Vagina (tissue), 2 donors: ENCODE data around the gene EFCAB6.

Experiments used
- POLR2A ChIP-seq, 2 donors: fragments of 450-650 bp; IDR thresholded peaks; one replicate each; pipeline ENCODE4 v1.6.1; 2017; ENCODE audit warnings: antibody characterized with exemption in 2 of 2, mild to moderate bottlenecking in 2 of 2, moderate library complexity in 2 of 2
- POLR2AphosphoS5 ChIP-seq, 2 donors: sonication (generic); formaldehyde crosslinking; IDR thresholded peaks; one replicate each; pipeline ENCODE4 v1.9.0; 2017; ENCODE audit warnings: antibody characterized with exemption in 2 of 2, mild to moderate bottlenecking in 2 of 2, low read depth in 1 of 2; ENCODE audit not compliant: insufficient read depth in 1 of 2
- TF ChIP-seq, protein P1 (sequence below), 3 experiments: fragments of 450-650 bp in 2 of 3; fragments of 200-600 bp in 1 of 3; sonication (generic) in 1 of 3; IDR thresholded peaks; one replicate each; pipeline ENCODE4 v1.5.1; 2017 to 2019; ENCODE audit warnings: antibody characterized with exemption in 3 of 3, mild to moderate bottlenecking in 2 of 3, moderate library complexity in 2 of 3

DNA sequence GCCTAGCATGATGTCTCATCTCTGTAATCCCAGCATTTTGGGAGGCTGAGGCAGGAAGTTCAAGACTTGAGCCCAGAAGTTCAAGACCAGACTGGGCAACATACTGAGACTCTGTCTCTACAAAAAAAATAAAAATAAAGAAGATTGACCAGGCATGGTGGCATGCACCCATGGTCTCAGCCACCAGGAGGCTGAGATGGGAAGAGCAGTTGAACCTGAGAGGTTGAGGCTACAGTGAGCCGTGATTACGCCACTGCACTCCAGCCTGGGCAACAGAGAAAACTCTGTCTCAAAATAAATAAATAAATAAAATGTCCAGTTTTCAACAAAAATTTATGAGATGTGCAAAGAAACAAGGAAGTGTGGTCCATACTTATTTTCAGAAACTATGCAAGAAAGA lies 28.3 kb downstream of the EFCAB6 start:
- no peak for TF ChIP-seq POLR2AphosphoS5 (IDR thresholded peaks at IDR 0.05; ENCODE audit: insufficient read depth in 1 of 2, low read depth in 1 of 2)
- TF ChIP-seq, protein P1, sequence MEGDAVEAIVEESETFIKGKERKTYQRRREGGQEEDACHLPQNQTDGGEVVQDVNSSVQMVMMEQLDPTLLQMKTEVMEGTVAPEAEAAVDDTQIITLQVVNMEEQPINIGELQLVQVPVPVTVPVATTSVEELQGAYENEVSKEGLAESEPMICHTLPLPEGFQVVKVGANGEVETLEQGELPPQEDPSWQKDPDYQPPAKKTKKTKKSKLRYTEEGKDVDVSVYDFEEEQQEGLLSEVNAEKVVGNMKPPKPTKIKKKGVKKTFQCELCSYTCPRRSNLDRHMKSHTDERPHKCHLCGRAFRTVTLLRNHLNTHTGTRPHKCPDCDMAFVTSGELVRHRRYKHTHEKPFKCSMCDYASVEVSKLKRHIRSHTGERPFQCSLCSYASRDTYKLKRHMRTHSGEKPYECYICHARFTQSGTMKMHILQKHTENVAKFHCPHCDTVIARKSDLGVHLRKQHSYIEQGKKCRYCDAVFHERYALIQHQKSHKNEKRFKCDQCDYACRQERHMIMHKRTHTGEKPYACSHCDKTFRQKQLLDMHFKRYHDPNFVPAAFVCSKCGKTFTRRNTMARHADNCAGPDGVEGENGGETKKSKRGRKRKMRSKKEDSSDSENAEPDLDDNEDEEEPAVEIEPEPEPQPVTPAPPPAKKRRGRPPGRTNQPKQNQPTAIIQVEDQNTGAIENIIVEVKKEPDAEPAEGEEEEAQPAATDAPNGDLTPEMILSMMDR (IDR thresholded peaks at IDR 0.05): no peak
- TF ChIP-seq POLR2A (IDR thresholded peaks at IDR 0.05): no peak
